ENCODE measurements around the gene DMXL1. TPM values are rescaled to one million over a fixed set of nuclear protein-coding genes. Genes with fewer than 3 reads are reported as not detected.

The DMXL1 gene
- total RNA-seq, 6 experiments from 2014 or later: 19.1 to 25.6 (median 22.9) TPM

DNA sequence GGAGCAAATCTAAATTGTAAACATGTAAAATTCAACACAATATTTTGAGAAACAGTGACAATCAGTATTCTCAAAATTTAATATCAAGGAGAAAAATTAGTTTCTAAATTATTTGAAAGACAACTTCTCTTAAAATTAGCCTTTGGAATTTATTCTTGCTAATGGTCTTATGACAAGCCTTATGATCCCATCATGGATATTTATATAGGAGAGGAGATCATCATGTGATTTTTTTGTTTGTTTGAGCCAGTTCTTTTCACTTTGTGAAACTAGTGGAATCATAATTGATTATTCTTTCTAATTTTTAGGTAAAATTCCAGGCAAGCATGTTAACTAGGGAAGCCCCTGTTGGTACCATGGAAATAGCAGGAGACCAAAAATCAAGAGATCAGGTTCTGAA is 24.7 kb downstream of the DMXL1 start:
- peaks cover 0 to 7% (median 0%) of the 10 kb centered on the region in 4 donors for H3K36me3 ChIP-seq
- H3K4me1 ChIP-seq: no peaks in the 10 kb centered on the region
- TF ChIP-seq, protein P1, sequence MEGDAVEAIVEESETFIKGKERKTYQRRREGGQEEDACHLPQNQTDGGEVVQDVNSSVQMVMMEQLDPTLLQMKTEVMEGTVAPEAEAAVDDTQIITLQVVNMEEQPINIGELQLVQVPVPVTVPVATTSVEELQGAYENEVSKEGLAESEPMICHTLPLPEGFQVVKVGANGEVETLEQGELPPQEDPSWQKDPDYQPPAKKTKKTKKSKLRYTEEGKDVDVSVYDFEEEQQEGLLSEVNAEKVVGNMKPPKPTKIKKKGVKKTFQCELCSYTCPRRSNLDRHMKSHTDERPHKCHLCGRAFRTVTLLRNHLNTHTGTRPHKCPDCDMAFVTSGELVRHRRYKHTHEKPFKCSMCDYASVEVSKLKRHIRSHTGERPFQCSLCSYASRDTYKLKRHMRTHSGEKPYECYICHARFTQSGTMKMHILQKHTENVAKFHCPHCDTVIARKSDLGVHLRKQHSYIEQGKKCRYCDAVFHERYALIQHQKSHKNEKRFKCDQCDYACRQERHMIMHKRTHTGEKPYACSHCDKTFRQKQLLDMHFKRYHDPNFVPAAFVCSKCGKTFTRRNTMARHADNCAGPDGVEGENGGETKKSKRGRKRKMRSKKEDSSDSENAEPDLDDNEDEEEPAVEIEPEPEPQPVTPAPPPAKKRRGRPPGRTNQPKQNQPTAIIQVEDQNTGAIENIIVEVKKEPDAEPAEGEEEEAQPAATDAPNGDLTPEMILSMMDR (IDR thresholded peaks at IDR 0.05): no peak
- no peaks in the 10 kb centered on the region for H3K27me3 ChIP-seq
- DNase-seq (no peak), ATAC-seq (no peak)
- no peak overlapping the region for H3K27ac ChIP-seq
- intact Hi-C loops (cut with DNase I): no loop called here
- H3K9me3 ChIP-seq: no peaks in the 10 kb centered on the region
- no peak overlapping the region for H3K4me3 ChIP-seq

DNA sequence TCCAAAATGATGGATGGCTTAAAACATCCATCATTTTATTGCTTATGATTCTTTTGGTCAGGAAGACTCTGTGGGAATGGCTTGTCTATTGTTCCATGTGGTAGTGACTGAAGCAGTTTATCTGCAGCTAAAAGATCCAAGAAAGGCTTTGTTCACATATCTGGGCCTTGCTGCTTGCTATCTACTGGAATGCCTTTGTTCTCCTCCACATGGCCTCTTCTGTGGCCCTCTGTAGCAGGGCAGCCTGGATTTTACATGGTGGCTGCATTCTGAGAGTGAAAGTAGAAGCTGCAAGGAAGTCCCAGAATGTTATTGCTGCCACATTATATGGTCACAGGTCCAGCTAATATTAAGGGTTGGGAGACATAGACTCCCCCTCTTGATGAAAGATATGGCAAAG is 35.1 kb downstream of the DMXL1 start:
- Histone ChIP-seq H3K27ac (no peak overlapping the region), H3K4me3 (no peak overlapping the region), H3K27me3 (no peaks in the 10 kb centered on the region), H3K9me3 (no peaks in the 10 kb centered on the region), H3K4me1 (no peaks in the 10 kb centered on the region), H3K36me3 (peaks cover 0 to 5% (median 3%) of the 10 kb centered on the region in 4 donors)
- ATAC-seq (no peak), DNase-seq (no peak)
- intact Hi-C loops (cut with DNase I): no loop called here
- TF ChIP-seq, protein P1 (IDR thresholded peaks at IDR 0.05): no peak
- TF ChIP-seq POLR2A (IDR thresholded peaks at IDR 0.05): no peak

DNA sequence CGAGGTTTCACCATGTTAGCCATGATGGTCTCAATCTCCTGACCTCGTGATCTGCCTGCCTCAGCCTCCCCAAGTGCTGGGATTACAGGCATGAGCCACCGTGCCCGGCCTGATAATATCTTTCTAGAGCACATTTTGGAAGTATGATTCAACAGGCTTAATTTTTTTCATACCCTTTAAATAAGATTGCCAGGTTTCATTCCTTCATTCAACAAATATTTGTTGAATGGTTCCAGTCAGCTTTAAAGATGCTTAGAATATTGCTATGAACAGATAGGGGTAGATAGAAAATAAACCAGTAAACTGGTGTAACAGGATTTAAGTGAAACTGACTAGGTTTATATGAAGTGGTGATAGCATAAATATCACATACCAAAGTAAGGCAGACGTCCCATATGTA is 41.3 kb downstream of the DMXL1 start:
- H3K27ac ChIP-seq: no peak overlapping the region
- WGBS (ENCODE audit: insufficient coverage, low coverage, low lambda C conversion rate, missing lambda C conversion rate): 100% methylated on average over 5 of the region's 5 CpGs
- no peak overlapping the region for H3K4me3 ChIP-seq
- no peaks in the 10 kb centered on the region for H3K27me3 ChIP-seq
- no peaks in the 10 kb centered on the region for H3K4me1 ChIP-seq
- ATAC-seq (no peak), DNase-seq (no peak)
- no peaks in the 10 kb centered on the region for H3K9me3 ChIP-seq
- H3K36me3 ChIP-seq: peaks cover 0 to 33% (median 4%) of the 10 kb centered on the region in 4 donors
- no peak for TF ChIP-seq POLR2A (IDR thresholded peaks at IDR 0.05)
- TF ChIP-seq, protein P1 (IDR thresholded peaks at IDR 0.05): no peak
- intact Hi-C loops (cut with DNase I): loop anchor here in 1 of 2 donors (10.0 kb wide), 1 partner anchor 223 kb away; no protein-coding TSS in a partner anchor

DNA sequence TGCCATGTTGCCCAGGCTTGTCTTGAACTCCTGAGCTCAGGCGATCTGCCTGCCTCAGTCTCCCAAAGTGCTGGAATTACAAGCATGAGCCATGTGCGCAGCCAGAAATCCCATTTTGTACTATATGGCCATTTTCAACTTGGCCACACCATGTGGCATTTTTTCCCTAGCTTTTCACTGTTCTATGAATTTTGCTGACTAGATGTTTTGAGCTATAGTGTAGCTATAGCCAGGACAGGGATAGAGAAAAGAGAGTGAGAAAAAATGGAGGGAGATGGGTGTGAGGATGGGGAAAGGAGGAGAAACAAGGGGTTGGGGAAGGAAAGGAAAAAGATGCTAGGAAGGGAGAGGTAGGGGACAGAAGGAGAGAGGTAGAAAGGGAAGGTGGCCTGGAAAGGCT is 46.4 kb downstream of the DMXL1 start:
- Histone ChIP-seq H3K27ac (no peak overlapping the region), H3K27me3 (no peaks in the 10 kb centered on the region), H3K4me1 (peaks cover 0 to 4% (median 0%) of the 10 kb centered on the region in 4 donors), H3K4me3 (no peak overlapping the region), H3K9me3 (no peaks in the 10 kb centered on the region), H3K36me3 (peaks cover 0 to 40% (median 3%) of the 10 kb centered on the region in 4 donors)
- intact Hi-C loops (cut with DNase I): loop anchor here in 1 of 2 donors (10.0 kb wide), 1 partner anchor 218 kb away; no protein-coding TSS in a partner anchor
- 100% methylated on average over 2 of the region's 2 CpGs for WGBS (ENCODE audit: insufficient coverage, low coverage, low lambda C conversion rate, missing lambda C conversion rate)
- ATAC-seq (no peak), DNase-seq (no peak)
- TF ChIP-seq, protein P1 (IDR thresholded peaks at IDR 0.05): no peak
- TF ChIP-seq POLR2A (IDR thresholded peaks at IDR 0.05): no peak

DNA sequence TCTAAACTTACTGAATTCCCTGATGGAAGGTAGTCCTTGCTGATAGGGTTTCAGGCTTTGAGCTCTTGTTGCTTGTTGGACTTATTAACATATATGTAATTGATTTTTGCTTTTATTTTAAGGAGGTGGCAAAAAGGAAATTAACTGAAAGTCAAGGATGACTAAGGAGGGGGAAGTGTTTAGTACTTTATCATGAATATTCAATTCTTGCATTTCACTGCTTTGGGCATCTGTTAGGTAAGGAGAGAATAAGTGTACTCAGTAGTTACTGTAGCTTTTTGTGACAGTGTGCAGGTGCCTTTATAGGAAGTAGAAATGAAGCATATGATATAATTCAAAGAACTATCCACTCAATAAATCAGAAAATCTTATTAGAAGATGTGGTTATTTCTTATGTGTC is 47.1 kb downstream of the DMXL1 start:
- DNase-seq: no peak
- intact Hi-C loops (cut with DNase I): loop anchor here in 1 of 2 donors (10.0 kb wide), 1 partner anchor 217 kb away; no protein-coding TSS in a partner anchor
- Histone ChIP-seq H3K4me1 (peaks cover 0 to 4% (median 0%) of the 10 kb centered on the region in 4 donors), H3K27me3 (no peaks in the 10 kb centered on the region), H3K27ac (no peak overlapping the region), H3K36me3 (peaks cover 0 to 38% (median 3%) of the 10 kb centered on the region in 4 donors), H3K9me3 (no peaks in the 10 kb centered on the region), H3K4me3 (no peak overlapping the region)
- ATAC-seq: no peak
- TF ChIP-seq, protein P1 (IDR thresholded peaks at IDR 0.05): no peak
- TF ChIP-seq POLR2A (IDR thresholded peaks at IDR 0.05): no peak
